GM18867 (cell line): ENCODE data around the gene FAF2.
A peak's percentile ranks its signal among the peaks of the same experiment; 100 is the strongest.
"Not testable (repeated sequence)": the region's sequence is repeated elsewhere in the genome, so short reads cannot be mapped to it uniquely, and the experiment has no call there.

Experiments used
- ATAC-seq: cut with Tn5 transposase; IDR thresholded peaks from one replicate; pipeline ENCODE4 v1.9.1; 2021; ENCODE audit warnings: mild to moderate bottlenecking, moderate library complexity; ENCODE audit not compliant: unreplicated experiment

FAF2 gene

GRCh38 chr5:176541338-176542134, 93.4 kb downstream of the FAF2 start:
- ATAC-seq: no peak

GRCh38 chr5:176542135-176542595, 94.0 kb downstream of the FAF2 start:
- no peak for ATAC-seq

- ATAC-seq: peak; percentile 46
Observed at GRCh38 chr5:176542596-176543427, 94.6 kb downstream of the FAF2 start.

GRCh38 chr5:176543428-176544182, 95.4 kb downstream of the FAF2 start:
- peak; percentile 75 for ATAC-seq

GRCh38 chr5:176545388-176545736, 97.2 kb downstream of the FAF2 start:
- ATAC-seq: no peak

GRCh38 chr5:176545737-176546509, 97.7 kb downstream of the FAF2 start:
- ATAC-seq: no peak

- ATAC-seq: no peak
Observed at GRCh38 chr5:176547802-176548201, 99.6 kb downstream of the FAF2 start.

GRCh38 chr5:176548967-176549444, 100.8 kb downstream of the FAF2 start, which contains the start of gene CDHR2:
Gene CDHR2, plus strand, starts transcription at chr5:176549342. Its CDS starts 16,011 bp downstream, at chr5:176565353.
- ATAC-seq: no peak

- no peak for ATAC-seq
Observed at GRCh38 chr5:176549871-176550270, 101.7 kb downstream of the FAF2 start.

- ATAC-seq: no peak
Observed at GRCh38 chr5:176550275-176550831, 102.2 kb downstream of the FAF2 start.

GRCh38 chr5:176550937-176551336, 102.8 kb downstream of the FAF2 start:
- not testable (repeated sequence) for ATAC-seq

GRCh38 chr5:176552332-176552869, 104.2 kb downstream of the FAF2 start:
- no peak for ATAC-seq

GRCh38 chr5:176553260-176554085, 105.3 kb downstream of the FAF2 start:
- no peak for ATAC-seq

- no peak for ATAC-seq
Observed at GRCh38 chr5:176557846-176558245, 109.7 kb downstream of the FAF2 start.
